Measurements from ENCODE around the gene RFPL2.

GRCh38 chr22:32217465-32217864 is 12.6 kb upstream of the RFPL2 start:
- TF ChIP-seq CTCF (IDR thresholded peaks at IDR 0.05), result no peak
- no peak for TF ChIP-seq POLR2A (IDR thresholded peaks at IDR 0.05)
- TF ChIP-seq EP300 (IDR thresholded peaks at IDR 0.05), result no peak
